IMR-90 (cell line): Measurements from ENCODE around the gene NEURL1. TPM values are rescaled to one million over a fixed set of nuclear protein-coding genes. Genes with fewer than 3 reads are reported as not detected.

Source experiments
- ATAC-seq: fragments of 200-7000 bp; cut with Tn5 transposase; 2 replicates; pipeline ENCODE4 v1.9.1; 2020; ENCODE audit warnings: low read depth, mild to moderate bottlenecking, moderate library complexity
- BruUV-seq: library from RNA; stranded (reverse); fragments of 400-500 nt; replicated peaks from 2 replicates; lab custom pipeline; 2021; lab: Mats Ljungman, UMichigan
- CTCF ChIA-PET: fragments of 300-600 bp; formaldehyde crosslinking; extraction: SDS; loops from one replicate; lab custom pipeline; 2021; ENCODE audit warnings: antibody characterized with exemption; lab: Yijun Ruan, JAX
- POLR2A ChIA-PET: fragments of 300-600 bp; sonication (Branson Sonifier 250); formaldehyde crosslinking; loops from one replicate; lab custom pipeline; 2022; ENCODE audit warnings: antibody characterized with exemption; ENCODE audit not compliant: unreplicated experiment; lab: Charles Lee
- DNase-seq: peaks from one replicate; pipeline ENCODE4 v3.0.0; 2013
- H2AFZ ChIP-seq: replicated peaks from 2 replicates; pipeline ENCODE3; 2013; ENCODE audit warnings: low read length, mild to moderate bottlenecking; ENCODE audit not compliant: poor library complexity
- H2AK5ac ChIP-seq: 2 replicates; pipeline ENCODE4 v1.6.1; 2013; ENCODE audit warnings: low read depth, low read length, inconsistent platforms
- H2AK9ac ChIP-seq: replicated peaks from 2 replicates; pipeline ENCODE3; 2013; ENCODE audit warnings: mild to moderate bottlenecking, low read depth, low read length, moderate library complexity; ENCODE audit not compliant: poor library complexity
- H2BK120ac ChIP-seq: 2 replicates; pipeline ENCODE4 v1.6.1; 2013; ENCODE audit warnings: low read depth, low read length, inconsistent platforms
- H2BK15ac ChIP-seq: 3 replicates; pipeline ENCODE4 v1.6.1; 2013; ENCODE audit warnings: low read depth, low read length, inconsistent platforms
- H2BK20ac ChIP-seq: 2 replicates; pipeline ENCODE4 v1.6.1; 2013; ENCODE audit warnings: low read depth, mild to moderate bottlenecking, inconsistent platforms, low read length, moderate library complexity
- H2BK5ac ChIP-seq: 2 replicates; pipeline ENCODE4 v1.6.1; 2013; ENCODE audit warnings: mild to moderate bottlenecking, low read depth, low read length, inconsistent platforms; ENCODE audit not compliant: poor library complexity, severe bottlenecking
- H3K14ac ChIP-seq: replicated peaks from 2 replicates; pipeline ENCODE4 v1.6.1; 2013; ENCODE audit warnings: low read depth, low read length, inconsistent platforms
- H3K18ac ChIP-seq: 2 replicates; pipeline ENCODE4 v1.6.1; 2013; ENCODE audit warnings: low read depth, low read length, control low read depth
- H3K23ac ChIP-seq: 2 replicates; pipeline ENCODE4 v1.6.1; 2013; ENCODE audit warnings: low read depth, low read length, inconsistent platforms
- H3K27ac ChIP-seq: 2 replicates; pipeline ENCODE4 v1.5.1; 2013; ENCODE audit warnings: mild to moderate bottlenecking, control low read depth, low read length; ENCODE audit not compliant: insufficient read depth
- H3K27me3 ChIP-seq: 2 replicates; pipeline ENCODE4 v1.6.1; 2013; ENCODE audit warnings: low read length; ENCODE audit not compliant: control insufficient read depth, insufficient read depth
- H3K36me3 ChIP-seq: 2 replicates; pipeline ENCODE4 v1.6.1; 2013; ENCODE audit warnings: low read length, mixed read lengths; ENCODE audit not compliant: control insufficient read depth, insufficient read depth
- H3K4ac ChIP-seq: 2 replicates; pipeline ENCODE4 v1.6.1; 2013; ENCODE audit warnings: low read depth, low read length, inconsistent platforms
- H3K4me1 ChIP-seq: 2 replicates; pipeline ENCODE4 v1.6.1; 2013; ENCODE audit warnings: low read length, mixed read lengths; ENCODE audit not compliant: control insufficient read depth, insufficient read depth
- H3K4me2 ChIP-seq: 2 replicates; pipeline ENCODE4 v1.6.1; 2013; ENCODE audit warnings: low read depth, mild to moderate bottlenecking, control low read depth, low read length, moderate library complexity
- H3K4me3 ChIP-seq: 2 replicates; pipeline ENCODE4 v1.5.1; 2013; ENCODE audit warnings: low read depth, mild to moderate bottlenecking, control low read depth, low read length, moderate library complexity; ENCODE audit not compliant: insufficient read depth
- H3K56ac ChIP-seq: 2 replicates; pipeline ENCODE4 v1.6.1; 2013; ENCODE audit warnings: low read length, inconsistent platforms; ENCODE audit not compliant: insufficient read depth; ENCODE audit errors: extremely low read depth
- H3K79me1 ChIP-seq, 2 experiments: 2 replicates each; pipeline ENCODE4 v1.6.1; 2013; ENCODE audit warnings: low read length in 2 of 2, inconsistent platforms in 1 of 2, low read depth in 1 of 2
- H3K9ac ChIP-seq: 2 replicates; pipeline ENCODE4 v1.6.1; 2013; ENCODE audit warnings: low read depth, low read length, control low read depth
- H3K9me1 ChIP-seq: 2 replicates; pipeline ENCODE4 v1.6.1; 2013; ENCODE audit warnings: low read length, inconsistent platforms; ENCODE audit not compliant: insufficient read depth
- H3K9me3 ChIP-seq: 2 replicates; pipeline ENCODE4 v1.6.1; 2013; ENCODE audit warnings: low read length; ENCODE audit not compliant: control insufficient read depth, insufficient read depth
- H4K20me1 ChIP-seq: 2 replicates; pipeline ENCODE4 v1.6.1; 2013; ENCODE audit warnings: low read length, inconsistent platforms; ENCODE audit not compliant: insufficient read depth
- H4K5ac ChIP-seq: 2 replicates; pipeline ENCODE4 v1.6.1; 2013; ENCODE audit warnings: mild to moderate bottlenecking, low read depth, low read length, control low read depth
- H4K8ac ChIP-seq, 2 experiments: 2 replicates each; pipeline ENCODE4 v1.6.1; 2013; ENCODE audit warnings: low read depth in 2 of 2, low read length in 2 of 2, control low read depth in 1 of 2, inconsistent platforms in 1 of 2
- H4K91ac ChIP-seq: 2 replicates; pipeline ENCODE4 v1.6.1; 2013; ENCODE audit warnings: low read depth, low read length, inconsistent platforms; ENCODE audit not compliant: insufficient read depth
- CHD1 ChIP-seq: IDR thresholded peaks from 2 replicates; pipeline ENCODE4 v1.6.1; 2012; ENCODE audit warnings: low read depth, low read length, improper control_type of control experiment
- ELK1 ChIP-seq: fragments of 150-350 bp; IDR thresholded peaks from 2 replicates; pipeline ENCODE4 v1.6.1; 2016; ENCODE audit warnings: low read depth, mild to moderate bottlenecking, low read length, moderate library complexity, borderline replicate concordance
- WGBS, 2 experiments: methylation state at CpG; one replicate each; pipeline versions ENCODE4 v1.1.5 to v1.1.7; 2013; ENCODE audit warnings: missing lambda C conversion rate in 2 of 2; ENCODE audit not compliant: insufficient read length in 1 of 2; ENCODE audit errors: extremely low coverage in 2 of 2; 5-methylcytosine and 5-hydroxymethylcytosine counted together
- dilution Hi-C: fragments of 300-500 bp; cut with HindIII; formaldehyde crosslinking; loops from one replicate; pipeline ENCODE4 v1.14.3; 2018; ENCODE audit warnings: low sequenced_read_pairs; ENCODE audit not compliant: unreplicated experiment
- in situ Hi-C: fragments of 300-500 bp; cut with MboI; formaldehyde crosslinking; loops from 3 replicates; pipeline ENCODE4 v1.14.3; 2019; ENCODE audit warnings: low sequenced_read_pairs, inconsistent platforms, mixed read lengths
- intact Hi-C: fragments of 100-400 bp; cut with micrococcal nuclease; formaldehyde crosslinking; loops from 2 replicates; pipeline ENCODE4 v1.10.0; 2022
- polyA plus RNA-seq, 3 experiments: library from polyadenylated mRNA; depleted of rRNA; stranded (reverse); fragments of >200 nt; gene quantifications; 2 replicates each; pipeline ENCODE4 v1.2.3, GENCODE V29; 2012; ENCODE audit warnings: low replicate concordance in 1 of 3
- total RNA-seq: library from RNA; depleted of rRNA; stranded (reverse); fragments of >200 nt; gene quantifications from 2 replicates; pipeline ENCODE4 v1.2.3, GENCODE V29; 2012

Gene NEURL1
- total and polyA plus RNA-seq, 2 of the 4 experiments (the other 2 are of a cell fraction), result 0.36 to 0.82 TPM

GRCh38 chr10:103580011-103580410 lies 86.5 kb downstream of the NEURL1 start:
- no peak overlapping the region for H3K23ac ChIP-seq
- peaks cover 3% of the 10 kb centered on the region; the same call in 1 of the 2 replicates for H4K20me1 ChIP-seq
- no peak overlapping the region for H3K4me2 ChIP-seq
- dilution Hi-C loops (no loop called here), in situ Hi-C loops (no loop called here), intact Hi-C loops (no loop called here)
- H3K79me1 ChIP-seq, result no peaks in the 10 kb centered on the region
- H4K8ac ChIP-seq, result no peak overlapping the region
- H3K27me3 ChIP-seq, result peaks cover 86% of the 10 kb centered on the region
- no peak overlapping the region for H2BK120ac ChIP-seq
- no peak overlapping the region for H3K9ac ChIP-seq
- ChIA-PET CTCF (no interaction called here), POLR2A (interaction anchor here (0.5 kb wide), 1 partner anchor 72 kb away, joined by 5 read pairs; no protein-coding TSS in a partner anchor)
- H2BK5ac ChIP-seq, result no peak overlapping the region
- no peak overlapping the region for H3K14ac ChIP-seq
- H3K4me1 ChIP-seq, result no peaks in the 10 kb centered on the region
- TF ChIP-seq CHD1 (no peak), ELK1 (no peak)
- BruUV-seq, result no TSS peak
- no peak overlapping the region for H3K4ac ChIP-seq
- H2AFZ ChIP-seq, result no peak overlapping the region
- H4K5ac ChIP-seq, result no peak overlapping the region
- H3K36me3 ChIP-seq, result no peaks in the 10 kb centered on the region
- no peak overlapping the region for H3K4me3 ChIP-seq
- no peak overlapping the region for H3K27ac ChIP-seq
- H4K91ac ChIP-seq, result no peak overlapping the region
- WGBS, 2 experiments, result 86% methylated on average over 1 of the region's 7 CpGs; no CpG with 5 or more reads in 1 of the 2 experiments
- H2AK9ac ChIP-seq, result no peak overlapping the region
- H2AK5ac ChIP-seq, result no peak overlapping the region
- DNase-seq, result no peak
- no peak overlapping the region for H2BK15ac ChIP-seq
- no peak overlapping the region for H2BK20ac ChIP-seq
- no peaks in the 10 kb centered on the region for H3K9me1 ChIP-seq
- H3K9me3 ChIP-seq, result peaks cover 4% of the 10 kb centered on the region
- H3K18ac ChIP-seq, result no peak overlapping the region
- no peak for ATAC-seq
- no peak overlapping the region for H3K56ac ChIP-seq
